SK-N-SH (cell line): ENCODE data around the gene MIS18A. TPM values are rescaled to one million over a fixed set of nuclear protein-coding genes. Genes with fewer than 3 reads are reported as not detected.

Experiments
- CTCF ChIA-PET: fragments of 300-600, 350-600 bp; formaldehyde crosslinking; extraction: SDS; loops from one replicate; lab custom pipeline; 2021; lab: Yijun Ruan, JAX
- POLR2A ChIA-PET: fragments of 350-600 bp; sonication (Branson Sonifier 250); formaldehyde crosslinking; extraction: SDS; loops from one replicate; lab custom pipeline; 2020; ENCODE audit warnings: antibody characterized with exemption, inconsistent platforms; lab: Yijun Ruan, JAX
- DNase-seq: peaks from one replicate; pipeline ENCODE4 v3.0.0; 2012
- H2AFZ ChIP-seq: fragments of 200-600 bp; sonication (generic); 2 replicates; pipeline ENCODE4 v1.8.1; 2016; ENCODE audit warnings: antibody characterized with exemption, mild to moderate bottlenecking, low read depth
- H3F3A ChIP-seq: fragments of 200-600 bp; sonication (generic); replicated peaks from 2 replicates; pipeline ENCODE3; 2016; ENCODE audit warnings: antibody characterized with exemption, mild to moderate bottlenecking; ENCODE audit not compliant: insufficient read depth
- H3K27ac ChIP-seq, 2 experiments: fragments of 200-500 bp in 1 of 2; fragments of 200-600 bp in 1 of 2; sonication (Bioruptor generic) in 1 of 2; sonication (generic), shearing (Covaris generic) in 1 of 2; 2 replicates each; pipeline versions ENCODE4 v1.5.1 to v1.6.1; 2014 to 2016; ENCODE audit warnings: low read depth in 2 of 2, inconsistent platforms in 1 of 2, low read length in 1 of 2, mild to moderate bottlenecking in 1 of 2, mixed read lengths in 1 of 2
- H3K27me3 ChIP-seq: fragments of 200-600 bp; sonication (generic), shearing (Covaris generic); 2 replicates; pipeline ENCODE4 v1.6.1; 2016; ENCODE audit warnings: mixed run types; ENCODE audit not compliant: insufficient read depth
- H3K36me3 ChIP-seq, 2 experiments: fragments of 200-500 bp in 1 of 2; fragments of 200-600 bp in 1 of 2; sonication (Bioruptor generic) in 1 of 2; sonication (generic) in 1 of 2; replicated peaks in 1 of 2; 2 replicates each; pipeline versions ENCODE3 to v1.5.1; 2014 to 2016; ENCODE audit warnings: low read length in 1 of 2, mild to moderate bottlenecking in 1 of 2; ENCODE audit not compliant: insufficient read depth in 2 of 2, control insufficient read depth in 1 of 2
- H3K4me1 ChIP-seq, 2 experiments: fragments of 200-500 bp in 1 of 2; fragments of 200-600 bp in 1 of 2; sonication (Bioruptor generic) in 1 of 2; sonication (generic), shearing (Covaris generic) in 1 of 2; 2 replicates each; pipeline versions ENCODE4 v1.5.1 to v1.6.1; 2014 to 2016; ENCODE audit warnings: low read depth in 1 of 2, low read length in 1 of 2, mixed run types in 1 of 2; ENCODE audit not compliant: insufficient read depth in 2 of 2, control insufficient read depth in 1 of 2
- H3K4me2 ChIP-seq: fragments of 200-600 bp; sonication (generic), shearing (Covaris generic); 2 replicates; pipeline ENCODE4 v1.6.1; 2017; ENCODE audit warnings: mixed run types
- H3K4me3 ChIP-seq, 2 experiments: fragments of 200-500 bp in 1 of 2; fragments of 200-600 bp in 1 of 2; sonication (Bioruptor generic) in 1 of 2; sonication (generic), shearing (Covaris generic) in 1 of 2; 2 replicates each; pipeline versions ENCODE4 v1.5.1 to v1.8.1; 2014 to 2016; ENCODE audit warnings: low read depth in 2 of 2, inconsistent platforms in 1 of 2, low read length in 1 of 2, mild to moderate bottlenecking in 1 of 2, mixed read lengths in 1 of 2, moderate library complexity in 1 of 2
- H3K79me2 ChIP-seq: fragments of 200-600 bp; sonication (generic); 2 replicates; pipeline ENCODE4 v1.8.1; 2017; ENCODE audit warnings: mild to moderate bottlenecking; ENCODE audit not compliant: insufficient read depth
- H3K9ac ChIP-seq: fragments of 200-600 bp; sonication (generic); 2 replicates; pipeline ENCODE4 v1.6.1; 2017; ENCODE audit warnings: mixed run types
- H3K9me2 ChIP-seq: fragments of 200-600 bp; sonication (generic); 2 replicates; pipeline ENCODE4 v1.6.1; 2017; ENCODE audit warnings: mixed run types
- H3K9me3 ChIP-seq: fragments of 200-600 bp; sonication (generic); 2 replicates; pipeline ENCODE4 v1.6.1; 2017; ENCODE audit warnings: mixed run types, mild to moderate bottlenecking, moderate library complexity
- H4K20me1 ChIP-seq: fragments of 200-600 bp; sonication (generic); 2 replicates; pipeline ENCODE4 v1.6.1; 2017; ENCODE audit warnings: mild to moderate bottlenecking, mixed run types; ENCODE audit not compliant: insufficient read depth
- ELF1 ChIP-seq: IDR thresholded peaks from 2 replicates; pipeline ENCODE4 v1.4.0; 2012
- EP300 ChIP-seq, 2 experiments: IDR thresholded peaks; 2 replicates each; pipeline versions ENCODE4 v1.4.0 to v1.6.1; 2012; ENCODE audit warnings: borderline replicate concordance in 1 of 2, low read depth in 1 of 2, low read length in 1 of 2
- EZH2phosphoT487 ChIP-seq: fragments of 200-600 bp; sonication (generic); IDR thresholded peaks from 2 replicates; pipeline ENCODE4 v1.6.1; 2017; ENCODE audit warnings: low read depth, mixed run types, mild to moderate bottlenecking, antibody characterized with exemption, moderate library complexity, borderline replicate concordance
- FOSL2 ChIP-seq: IDR thresholded peaks from 2 replicates; pipeline ENCODE4 v1.4.0; 2012; ENCODE audit warnings: low read depth, mild to moderate bottlenecking, moderate library complexity, borderline replicate concordance
- GABPA ChIP-seq: IDR thresholded peaks from 2 replicates; pipeline ENCODE4 v1.4.0; 2012; ENCODE audit warnings: low read depth, mild to moderate bottlenecking
- GATA2 ChIP-seq: sonication (generic); formaldehyde crosslinking; IDR thresholded peaks from 2 replicates; pipeline ENCODE4 v1.5.0; 2020; ENCODE audit warnings: mild to moderate bottlenecking, missing genetic modification reagents
- JUND ChIP-seq: IDR thresholded peaks from 2 replicates; pipeline ENCODE4 v1.4.0; 2012
- MEF2A ChIP-seq: IDR thresholded peaks from 2 replicates; pipeline ENCODE4 v1.4.0; 2012; ENCODE audit warnings: low read depth, borderline replicate concordance
- NRF1 ChIP-seq: IDR thresholded peaks from 2 replicates; pipeline ENCODE4 v1.6.1; 2012; ENCODE audit warnings: low read depth, mild to moderate bottlenecking, low read length
- POLR2AphosphoS5 ChIP-seq: IDR thresholded peaks from 2 replicates; pipeline ENCODE4 v1.6.1; 2012; ENCODE audit warnings: low read depth, low read length
- RAD21 ChIP-seq: IDR thresholded peaks from 2 replicates; pipeline ENCODE4 v1.6.1; 2012; ENCODE audit warnings: mild to moderate bottlenecking, low read length
- RXRA ChIP-seq: IDR thresholded peaks from 2 replicates; pipeline ENCODE4 v1.4.0; 2012; ENCODE audit warnings: low read depth, mild to moderate bottlenecking, borderline replicate concordance
- TAF1 ChIP-seq: IDR thresholded peaks from 2 replicates; pipeline ENCODE4 v1.6.1; 2012; ENCODE audit warnings: low read depth, mild to moderate bottlenecking, low read length, moderate library complexity, borderline replicate concordance
- TEAD4 ChIP-seq: IDR thresholded peaks from 2 replicates; pipeline ENCODE4 v1.4.0; 2012; ENCODE audit warnings: mild to moderate bottlenecking, borderline replicate concordance; ENCODE audit not compliant: insufficient read depth
- WGBS: methylation state at CpG from one replicate; pipeline ENCODE4 v1.1.6; 2017; ENCODE audit warnings: low lambda C conversion rate; 5-methylcytosine and 5-hydroxymethylcytosine counted together
- polyA plus RNA-seq, 3 experiments: library from polyadenylated mRNA; depleted of rRNA; stranded (reverse); fragments of >200 nt; gene quantifications; 2 replicates each; pipeline ENCODE4 v1.2.3, GENCODE V29; 2012
- TF ChIP-seq, protein P1 (sequence below): IDR thresholded peaks from 2 replicates; pipeline ENCODE4 v1.4.0; 2012; ENCODE audit warnings: low read depth, borderline replicate concordance
- TF ChIP-seq, protein P2 (sequence below): fragments of 150-350 bp; IDR thresholded peaks from 2 replicates; pipeline ENCODE4 v1.6.1; 2017; ENCODE audit warnings: antibody characterized with exemption, low read length, low read depth, borderline replicate concordance
- TF ChIP-seq, protein P3 (sequence below): fragments of 150-350 bp; IDR thresholded peaks from 2 replicates; pipeline ENCODE4 v1.6.1; 2016; ENCODE audit warnings: mild to moderate bottlenecking, low read depth, low read length
- TF ChIP-seq, protein P4 (sequence below): IDR thresholded peaks from 2 replicates; pipeline ENCODE4 v1.6.1; 2012; ENCODE audit warnings: mild to moderate bottlenecking, low read depth, low read length, moderate library complexity
- TF ChIP-seq, protein P5 (sequence below): fragments of 200-600 bp; sonication (generic); IDR thresholded peaks from 2 replicates; pipeline ENCODE4 v1.6.1; 2017; ENCODE audit warnings: antibody characterized with exemption, mild to moderate bottlenecking, moderate library complexity

Gene MIS18A
- polyA plus RNA-seq, 1 of the 3 experiments (the other 2 are of a cell fraction), result 14.2 TPM

DNA sequence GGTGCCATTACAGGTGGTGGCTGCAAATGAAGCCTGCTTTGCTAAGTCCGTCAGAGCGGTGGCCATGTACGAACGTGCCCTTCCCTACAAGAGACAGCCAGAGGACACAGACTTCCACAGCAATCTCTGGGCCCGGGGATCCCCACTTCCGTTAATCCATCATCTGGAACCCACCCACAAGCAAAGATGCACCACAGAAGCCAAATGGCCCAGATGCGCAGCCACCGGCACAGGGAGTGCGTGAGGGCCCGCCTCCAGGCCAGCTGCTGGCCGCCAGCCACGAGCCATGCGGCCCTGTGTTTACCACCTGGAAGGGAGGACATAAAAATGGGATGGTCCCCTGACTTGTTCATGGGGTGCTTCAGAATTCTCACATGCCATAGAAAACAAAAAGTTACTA, 41.9 kb upstream of the MIS18A start:
- H3K4me2 ChIP-seq, result no peak overlapping the region
- no peaks in the 10 kb centered on the region for H3K27me3 ChIP-seq
- no peak overlapping the region for H2AFZ ChIP-seq
- POLR2A ChIA-PET, result no interaction called here
- H3F3A ChIP-seq, result no peaks in the 10 kb centered on the region
- H3K36me3 ChIP-seq, result peaks cover 77 to 100% of the 10 kb centered on the region in 2 experiments
- CTCF ChIA-PET, result no interaction called here
- no peak overlapping the region for H3K9ac ChIP-seq
- H3K79me2 ChIP-seq, result peaks cover 30% of the 10 kb centered on the region; the same call in 1 of the 2 replicates
- H3K27ac ChIP-seq, result no peak overlapping the region
- H4K20me1 ChIP-seq, result no peaks in the 10 kb centered on the region
- TF ChIP-seq NRF1 (no peak), RAD21 (no peak), EZH2phosphoT487 (no peak), TAF1 (no peak), TEAD4 (no peak), JUND (no peak), POLR2AphosphoS5 (no peak), GABPA (no peak), FOSL2 (no peak), RXRA (no peak), EP300 (IDR thresholded peaks at IDR 0.05; ENCODE audit: borderline replicate concordance in 1 of 2, low read depth in 1 of 2, low read length in 1 of 2) (no peak)
- TF ChIP-seq, protein P1, sequence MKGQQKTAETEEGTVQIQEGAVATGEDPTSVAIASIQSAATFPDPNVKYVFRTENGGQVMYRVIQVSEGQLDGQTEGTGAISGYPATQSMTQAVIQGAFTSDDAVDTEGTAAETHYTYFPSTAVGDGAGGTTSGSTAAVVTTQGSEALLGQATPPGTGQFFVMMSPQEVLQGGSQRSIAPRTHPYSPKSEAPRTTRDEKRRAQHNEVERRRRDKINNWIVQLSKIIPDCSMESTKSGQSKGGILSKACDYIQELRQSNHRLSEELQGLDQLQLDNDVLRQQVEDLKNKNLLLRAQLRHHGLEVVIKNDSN, result no peak
- TF ChIP-seq, protein P2, sequence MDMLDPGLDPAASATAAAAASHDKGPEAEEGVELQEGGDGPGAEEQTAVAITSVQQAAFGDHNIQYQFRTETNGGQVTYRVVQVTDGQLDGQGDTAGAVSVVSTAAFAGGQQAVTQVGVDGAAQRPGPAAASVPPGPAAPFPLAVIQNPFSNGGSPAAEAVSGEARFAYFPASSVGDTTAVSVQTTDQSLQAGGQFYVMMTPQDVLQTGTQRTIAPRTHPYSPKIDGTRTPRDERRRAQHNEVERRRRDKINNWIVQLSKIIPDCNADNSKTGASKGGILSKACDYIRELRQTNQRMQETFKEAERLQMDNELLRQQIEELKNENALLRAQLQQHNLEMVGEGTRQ, result no peak
- TF ChIP-seq, protein P3, sequence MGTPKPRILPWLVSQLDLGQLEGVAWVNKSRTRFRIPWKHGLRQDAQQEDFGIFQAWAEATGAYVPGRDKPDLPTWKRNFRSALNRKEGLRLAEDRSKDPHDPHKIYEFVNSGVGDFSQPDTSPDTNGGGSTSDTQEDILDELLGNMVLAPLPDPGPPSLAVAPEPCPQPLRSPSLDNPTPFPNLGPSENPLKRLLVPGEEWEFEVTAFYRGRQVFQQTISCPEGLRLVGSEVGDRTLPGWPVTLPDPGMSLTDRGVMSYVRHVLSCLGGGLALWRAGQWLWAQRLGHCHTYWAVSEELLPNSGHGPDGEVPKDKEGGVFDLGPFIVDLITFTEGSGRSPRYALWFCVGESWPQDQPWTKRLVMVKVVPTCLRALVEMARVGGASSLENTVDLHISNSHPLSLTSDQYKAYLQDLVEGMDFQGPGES, result no peak
- 92% methylated on average over 12 of the region's 13 CpGs for WGBS
- no peaks in the 10 kb centered on the region for H3K9me2 ChIP-seq
- no peak overlapping the region for H3K4me3 ChIP-seq
- H3K4me1 ChIP-seq, result no peaks in the 10 kb centered on the region
- no peaks in the 10 kb centered on the region for H3K9me3 ChIP-seq
- DNase-seq, result no peak

DNA sequence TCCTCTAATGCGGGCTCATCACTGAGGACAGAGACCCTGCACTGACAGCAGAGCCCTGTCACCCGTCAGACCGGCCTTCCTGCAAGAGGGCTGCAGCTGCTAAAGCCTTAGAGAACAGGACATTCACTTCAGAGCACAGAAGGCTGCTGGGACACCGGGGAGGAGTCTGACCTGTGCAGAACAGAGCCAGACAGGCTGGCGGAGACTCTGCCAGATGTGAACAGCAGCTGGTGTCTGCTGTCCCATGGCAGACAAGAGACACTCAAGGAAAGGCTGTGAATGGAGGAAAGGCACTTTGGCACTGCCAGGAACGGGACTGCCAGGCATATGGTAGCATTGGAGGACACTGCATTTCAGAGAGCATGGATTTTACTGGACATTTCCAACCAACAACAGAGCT, 41.2 kb upstream of the MIS18A start:
- Histone ChIP-seq H3K36me3 (peaks cover 70 to 94% of the 10 kb centered on the region in 2 experiments), H3K4me3 (no peak overlapping the region)
- WGBS, result 81% methylated on average over 5 of the region's 6 CpGs
- TF ChIP-seq JUND (no peak), FOSL2 (no peak), TAF1 (no peak), EZH2phosphoT487 (no peak), MEF2A (no peak), TEAD4 (no peak), GATA2 (CRISPR knock-in tag) (no peak), POLR2AphosphoS5 (no peak), ELF1 (no peak)
- TF ChIP-seq, protein P4, sequence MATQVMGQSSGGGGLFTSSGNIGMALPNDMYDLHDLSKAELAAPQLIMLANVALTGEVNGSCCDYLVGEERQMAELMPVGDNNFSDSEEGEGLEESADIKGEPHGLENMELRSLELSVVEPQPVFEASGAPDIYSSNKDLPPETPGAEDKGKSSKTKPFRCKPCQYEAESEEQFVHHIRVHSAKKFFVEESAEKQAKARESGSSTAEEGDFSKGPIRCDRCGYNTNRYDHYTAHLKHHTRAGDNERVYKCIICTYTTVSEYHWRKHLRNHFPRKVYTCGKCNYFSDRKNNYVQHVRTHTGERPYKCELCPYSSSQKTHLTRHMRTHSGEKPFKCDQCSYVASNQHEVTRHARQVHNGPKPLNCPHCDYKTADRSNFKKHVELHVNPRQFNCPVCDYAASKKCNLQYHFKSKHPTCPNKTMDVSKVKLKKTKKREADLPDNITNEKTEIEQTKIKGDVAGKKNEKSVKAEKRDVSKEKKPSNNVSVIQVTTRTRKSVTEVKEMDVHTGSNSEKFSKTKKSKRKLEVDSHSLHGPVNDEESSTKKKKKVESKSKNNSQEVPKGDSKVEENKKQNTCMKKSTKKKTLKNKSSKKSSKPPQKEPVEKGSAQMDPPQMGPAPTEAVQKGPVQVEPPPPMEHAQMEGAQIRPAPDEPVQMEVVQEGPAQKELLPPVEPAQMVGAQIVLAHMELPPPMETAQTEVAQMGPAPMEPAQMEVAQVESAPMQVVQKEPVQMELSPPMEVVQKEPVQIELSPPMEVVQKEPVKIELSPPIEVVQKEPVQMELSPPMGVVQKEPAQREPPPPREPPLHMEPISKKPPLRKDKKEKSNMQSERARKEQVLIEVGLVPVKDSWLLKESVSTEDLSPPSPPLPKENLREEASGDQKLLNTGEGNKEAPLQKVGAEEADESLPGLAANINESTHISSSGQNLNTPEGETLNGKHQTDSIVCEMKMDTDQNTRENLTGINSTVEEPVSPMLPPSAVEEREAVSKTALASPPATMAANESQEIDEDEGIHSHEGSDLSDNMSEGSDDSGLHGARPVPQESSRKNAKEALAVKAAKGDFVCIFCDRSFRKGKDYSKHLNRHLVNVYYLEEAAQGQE, result no peak
- TF ChIP-seq, protein P5, sequence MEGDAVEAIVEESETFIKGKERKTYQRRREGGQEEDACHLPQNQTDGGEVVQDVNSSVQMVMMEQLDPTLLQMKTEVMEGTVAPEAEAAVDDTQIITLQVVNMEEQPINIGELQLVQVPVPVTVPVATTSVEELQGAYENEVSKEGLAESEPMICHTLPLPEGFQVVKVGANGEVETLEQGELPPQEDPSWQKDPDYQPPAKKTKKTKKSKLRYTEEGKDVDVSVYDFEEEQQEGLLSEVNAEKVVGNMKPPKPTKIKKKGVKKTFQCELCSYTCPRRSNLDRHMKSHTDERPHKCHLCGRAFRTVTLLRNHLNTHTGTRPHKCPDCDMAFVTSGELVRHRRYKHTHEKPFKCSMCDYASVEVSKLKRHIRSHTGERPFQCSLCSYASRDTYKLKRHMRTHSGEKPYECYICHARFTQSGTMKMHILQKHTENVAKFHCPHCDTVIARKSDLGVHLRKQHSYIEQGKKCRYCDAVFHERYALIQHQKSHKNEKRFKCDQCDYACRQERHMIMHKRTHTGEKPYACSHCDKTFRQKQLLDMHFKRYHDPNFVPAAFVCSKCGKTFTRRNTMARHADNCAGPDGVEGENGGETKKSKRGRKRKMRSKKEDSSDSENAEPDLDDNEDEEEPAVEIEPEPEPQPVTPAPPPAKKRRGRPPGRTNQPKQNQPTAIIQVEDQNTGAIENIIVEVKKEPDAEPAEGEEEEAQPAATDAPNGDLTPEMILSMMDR, result no peak

More for the DNA sequence above, 41.2 kb upstream of the MIS18A start:
- Histone ChIP-seq H3K27ac (no peak overlapping the region), H3K9me2 (no peaks in the 10 kb centered on the region), H3K27me3 (no peaks in the 10 kb centered on the region), H3F3A (no peaks in the 10 kb centered on the region), H3K4me2 (no peak overlapping the region), H3K9ac (no peak overlapping the region), H3K9me3 (no peaks in the 10 kb centered on the region), H3K4me1 (no peaks in the 10 kb centered on the region), H2AFZ (no peak overlapping the region), H3K79me2 (peaks cover 23% of the 10 kb centered on the region; the same call in 1 of the 2 replicates), H4K20me1 (no peaks in the 10 kb centered on the region)
- ChIA-PET POLR2A (no interaction called here), CTCF (no interaction called here)
- DNase-seq, result no peak
